ENCODE data around the gene IRAK1.

IRAK1 gene

GRCh38 chrX:154033848-154034247, 14.1 kb upstream of the IRAK1 start:
- H3K27ac ChIP-seq, result no peak overlapping the region
- TF ChIP-seq, protein P1, sequence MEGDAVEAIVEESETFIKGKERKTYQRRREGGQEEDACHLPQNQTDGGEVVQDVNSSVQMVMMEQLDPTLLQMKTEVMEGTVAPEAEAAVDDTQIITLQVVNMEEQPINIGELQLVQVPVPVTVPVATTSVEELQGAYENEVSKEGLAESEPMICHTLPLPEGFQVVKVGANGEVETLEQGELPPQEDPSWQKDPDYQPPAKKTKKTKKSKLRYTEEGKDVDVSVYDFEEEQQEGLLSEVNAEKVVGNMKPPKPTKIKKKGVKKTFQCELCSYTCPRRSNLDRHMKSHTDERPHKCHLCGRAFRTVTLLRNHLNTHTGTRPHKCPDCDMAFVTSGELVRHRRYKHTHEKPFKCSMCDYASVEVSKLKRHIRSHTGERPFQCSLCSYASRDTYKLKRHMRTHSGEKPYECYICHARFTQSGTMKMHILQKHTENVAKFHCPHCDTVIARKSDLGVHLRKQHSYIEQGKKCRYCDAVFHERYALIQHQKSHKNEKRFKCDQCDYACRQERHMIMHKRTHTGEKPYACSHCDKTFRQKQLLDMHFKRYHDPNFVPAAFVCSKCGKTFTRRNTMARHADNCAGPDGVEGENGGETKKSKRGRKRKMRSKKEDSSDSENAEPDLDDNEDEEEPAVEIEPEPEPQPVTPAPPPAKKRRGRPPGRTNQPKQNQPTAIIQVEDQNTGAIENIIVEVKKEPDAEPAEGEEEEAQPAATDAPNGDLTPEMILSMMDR (conservative IDR thresholded peaks at IDR 0.05; ENCODE audit: low read depth), result no peak
- no peak for DNase-seq (ENCODE audit: low spot score)
- POLR2A ChIA-PET (ENCODE audit: low non-redundant PET), result no interaction called here
- CTCF ChIA-PET, result no interaction called here

DNA sequence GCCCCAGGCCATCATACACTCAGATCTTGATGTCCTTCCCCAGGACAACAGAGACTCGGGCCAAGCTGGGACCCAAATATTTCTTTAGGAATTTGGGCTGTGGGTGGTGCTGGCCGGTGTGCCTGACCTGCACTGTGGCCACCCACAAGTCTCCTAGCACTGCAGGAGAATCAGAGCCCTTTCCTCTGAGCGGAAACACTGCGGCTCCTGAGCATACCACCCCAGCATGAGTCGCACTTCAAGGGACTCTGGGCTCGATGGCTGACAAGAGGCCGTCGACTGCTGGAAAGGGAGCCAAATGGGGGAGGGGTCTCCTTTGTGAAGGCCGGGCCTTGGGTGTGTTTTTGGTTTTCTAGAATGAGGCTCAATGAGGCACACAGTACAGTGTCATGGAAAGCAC, 13.0 kb upstream of the IRAK1 start:
- CTCF ChIA-PET, result no interaction called here
- H3K27ac ChIP-seq, result no peak overlapping the region
- no peak for DNase-seq (ENCODE audit: low spot score)
- POLR2A ChIA-PET (ENCODE audit: low non-redundant PET), result no interaction called here
- TF ChIP-seq, protein P1 (conservative IDR thresholded peaks at IDR 0.05; ENCODE audit: low read depth), result no peak

- POLR2A ChIA-PET (ENCODE audit: low non-redundant PET), result no interaction called here
- DNase-seq (ENCODE audit: low spot score), result no peak
- TF ChIP-seq, protein P1 (conservative IDR thresholded peaks at IDR 0.05; ENCODE audit: low read depth), result no peak
- no peak overlapping the region for H3K27ac ChIP-seq
- CTCF ChIA-PET, result no interaction called here
Measured at GRCh38 chrX:154032160-154032559, 12.5 kb upstream of the IRAK1 start.

DNA sequence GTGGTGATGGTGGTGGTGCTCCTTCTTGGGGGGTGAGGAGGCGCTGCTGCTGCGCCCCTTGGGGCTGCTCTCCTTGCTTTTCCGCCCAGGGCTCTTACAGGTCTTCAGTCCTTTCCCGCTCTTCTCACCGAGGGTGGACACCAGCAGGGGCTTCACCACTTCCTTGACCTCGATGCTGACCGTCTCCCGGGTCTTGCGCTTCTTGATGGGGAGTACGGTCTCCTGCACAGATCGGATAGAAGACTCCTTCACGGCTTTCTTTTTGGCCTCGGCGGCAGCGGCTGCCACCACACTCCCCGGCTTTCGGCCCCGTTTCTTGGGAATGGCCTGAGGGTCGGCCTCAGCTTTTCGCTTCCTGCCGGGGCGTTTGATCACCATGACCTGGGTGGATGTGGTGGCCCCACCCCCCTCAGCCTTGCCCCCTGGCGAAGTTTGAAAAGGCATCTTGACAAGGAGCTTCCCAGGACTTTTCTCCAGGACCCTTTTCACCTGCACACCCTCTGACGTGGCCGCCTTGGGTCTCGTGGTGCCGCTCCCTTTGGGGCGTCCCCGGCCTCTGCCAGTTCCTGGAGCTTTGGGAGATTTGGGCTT, 11.1 kb upstream of the IRAK1 start:
- DNase-seq (ENCODE audit: low spot score), result no peak
- TF ChIP-seq, protein P1 (conservative IDR thresholded peaks at IDR 0.05; ENCODE audit: low read depth), result no peak
- POLR2A ChIA-PET (ENCODE audit: low non-redundant PET), result no interaction called here
- CTCF ChIA-PET, result no interaction called here
- H3K27ac ChIP-seq, result no peak overlapping the region

- POLR2A ChIA-PET (ENCODE audit: low non-redundant PET), result no interaction called here
- TF ChIP-seq, protein P1 (conservative IDR thresholded peaks at IDR 0.05; ENCODE audit: low read depth), result no peak
- H3K27ac ChIP-seq, result no peak overlapping the region
- no peak for DNase-seq (ENCODE audit: low spot score)
- CTCF ChIA-PET, result interaction anchor here (0.7 kb wide), 1 partner anchor 268 kb away, joined by 4 read pairs; no protein-coding TSS in a partner anchor
Measured at GRCh38 chrX:154030266-154030665, 10.6 kb upstream of the IRAK1 start.

GRCh38 chrX:154029439-154029838, 9.7 kb upstream of the IRAK1 start:
- H3K27ac ChIP-seq, result no peak overlapping the region
- ChIA-PET POLR2A (ENCODE audit: low non-redundant PET) (no interaction called here), CTCF (interaction anchor here (0.7 kb wide), 1 partner anchor 269 kb away, joined by 4 read pairs; no protein-coding TSS in a partner anchor)
- DNase-seq (ENCODE audit: low spot score), result no peak
- TF ChIP-seq, protein P1 (conservative IDR thresholded peaks at IDR 0.05; ENCODE audit: low read depth), result no peak

Measured in RWPE1 (cell line).